GM12878 (cell line): ENCODE results near the gene YTHDC1. TPM values are rescaled to one million over a fixed set of nuclear protein-coding genes. Genes with fewer than 3 reads are reported as not detected.

Source experiments
- ATAC-seq: fragments of 200-7000 bp; cut with Tn5 transposase; 3 replicates; pipeline ENCODE4 v1.9.1; 2020; ENCODE audit warnings: mild to moderate bottlenecking, moderate library complexity
- BruUV-seq: library from RNA; stranded (reverse); fragments of 400-500 nt; replicated peaks from 2 replicates; lab custom pipeline; 2021; lab: Mats Ljungman, UMichigan
- CTCF ChIA-PET: fragments of 300-600 bp; sonication (Branson Sonifier 250); formaldehyde crosslinking; extraction: SDS; loops from one replicate; lab custom pipeline; 2021; ENCODE audit warnings: inconsistent platforms; lab: Yijun Ruan, JAX
- POLR2A ChIA-PET: fragments of 350-600 bp; formaldehyde crosslinking; extraction: SDS; loops from one replicate; lab custom pipeline; 2021; ENCODE audit warnings: inconsistent platforms; lab: Charles Lee
- RAD21 ChIA-PET: fragments of 300-600 bp; sonication (Branson Sonifier 250); formaldehyde crosslinking; loops from one replicate; lab custom pipeline; 2023; ENCODE audit warnings: antibody characterized with exemption; ENCODE audit not compliant: unreplicated experiment; lab: Charles Lee
- SMC1A ChIA-PET: fragments of 300-600 bp; sonication (Branson Sonifier 250); formaldehyde crosslinking; loops from one replicate; lab custom pipeline; 2023; ENCODE audit not compliant: unreplicated experiment, uncharacterized antibody; lab: Charles Lee
- DNase-seq: peaks from one replicate; pipeline ENCODE4 v3.0.0-alpha.2; 2011; ENCODE audit warnings: low read depth, low spot score
- FAIRE-seq: peaks from 3 replicates; lab custom pipeline; 2011; peaks lifted over from hg19 to GRCh38; lab: Jason Lieb, UNC
- H2AFZ ChIP-seq: 2 replicates; pipeline ENCODE4 v1.6.0; 2011; ENCODE audit warnings: low read depth, low read length, control low read depth; ENCODE audit not compliant: control insufficient read depth
- H3K27ac ChIP-seq: 2 replicates; pipeline ENCODE4 v1.5.1; 2011; ENCODE audit warnings: control low read depth; ENCODE audit not compliant: control insufficient read depth, insufficient read depth
- H3K27me3 ChIP-seq, 2 experiments: replicated peaks in 1 of 2; 2 replicates each; pipeline versions ENCODE4 v1.6.0 to v1.6.1; 2011; ENCODE audit warnings: low read length in 1 of 2; ENCODE audit not compliant: control insufficient read depth in 2 of 2, insufficient read depth in 2 of 2
- H3K36me3 ChIP-seq, 2 experiments: 2 replicates each; pipeline ENCODE4 v1.5.1; 2011; ENCODE audit warnings: low read length in 1 of 2; ENCODE audit not compliant: control insufficient read depth in 2 of 2, insufficient read depth in 2 of 2
- H3K4me1 ChIP-seq: 2 replicates; pipeline ENCODE4 v1.6.1; 2011; ENCODE audit warnings: mild to moderate bottlenecking, low read length, moderate library complexity, mixed read lengths; ENCODE audit not compliant: control insufficient read depth, insufficient read depth
- H3K4me2 ChIP-seq: 2 replicates; pipeline ENCODE4 v1.6.0; 2011; ENCODE audit warnings: control low read depth; ENCODE audit not compliant: control insufficient read depth, insufficient read depth
- H3K4me3 ChIP-seq: fragments of 200-600 bp; sonication (generic); 2 replicates; pipeline ENCODE4 v1.5.1; 2016
- H3K79me2 ChIP-seq: 2 replicates; pipeline ENCODE4 v1.6.0; 2011; ENCODE audit warnings: low read length; ENCODE audit not compliant: control insufficient read depth, insufficient read depth
- H3K9ac ChIP-seq: 2 replicates; pipeline ENCODE4 v1.8.0; 2011; ENCODE audit warnings: low read length, control low read depth, mixed read lengths; ENCODE audit not compliant: control insufficient read depth, insufficient read depth
- H3K9me3 ChIP-seq: replicated peaks from 3 replicates; pipeline ENCODE4 v1.5.1; 2011; ENCODE audit warnings: mild to moderate bottlenecking, low read length; ENCODE audit not compliant: control insufficient read depth, insufficient read depth
- H4K20me1 ChIP-seq: 2 replicates; pipeline ENCODE4 v1.6.0; 2011; ENCODE audit not compliant: control insufficient read depth, insufficient read depth
- ATF7 ChIP-seq: fragments of 450-650 bp; IDR thresholded peaks from 2 replicates; pipeline ENCODE4 v1.6.1; 2016; ENCODE audit warnings: low read depth, mild to moderate bottlenecking
- DPF2 ChIP-seq: fragments of 450-650 bp; IDR thresholded peaks from 2 replicates; pipeline ENCODE4 v1.6.1; 2017; ENCODE audit warnings: mild to moderate bottlenecking
- JUNB ChIP-seq: IDR thresholded peaks from 2 replicates; pipeline ENCODE4 v1.6.1; 2016; ENCODE audit warnings: antibody characterized with exemption, mild to moderate bottlenecking
- KAT2A ChIP-seq: conservative IDR thresholded peaks from 2 replicates; pipeline ENCODE4 v1.6.1; 2011; ENCODE audit warnings: low read depth, low read length; ENCODE audit not compliant: control insufficient read depth
- NR2C2 ChIP-seq: IDR thresholded peaks from 2 replicates; pipeline ENCODE4 v1.6.1; 2011; ENCODE audit warnings: borderline replicate concordance, low read depth; ENCODE audit not compliant: control insufficient read depth, insufficient read length
- RCOR1 ChIP-seq: conservative IDR thresholded peaks from 2 replicates; pipeline ENCODE4 v1.6.1; 2012; ENCODE audit warnings: low read depth, low read length, improper control_type of control experiment
- ZNF384 ChIP-seq: IDR thresholded peaks from 2 replicates; pipeline ENCODE4 v1.6.1; 2012; ENCODE audit warnings: low read depth, mild to moderate bottlenecking, low read length, improper control_type of control experiment, borderline replicate concordance
- ZSCAN29 ChIP-seq: fragments of 450-650 bp; IDR thresholded peaks from 2 replicates; pipeline ENCODE4 v1.6.1; 2017; ENCODE audit warnings: mild to moderate bottlenecking, moderate library complexity
- WGBS: methylation state at CpG from one replicate; pipeline ENCODE4 v1.1.6; 2016; ENCODE audit warnings: low lambda C conversion rate; ENCODE audit not compliant: insufficient replicate concordance, insufficient coverage; ENCODE audit errors: missing lambda C conversion rate; 5-methylcytosine and 5-hydroxymethylcytosine counted together
- in situ Hi-C: fragments of 300-500 bp; cut with MboI; formaldehyde crosslinking; loops from 9 replicates; pipeline ENCODE4 v1.14.3; 2018; ENCODE audit warnings: mixed read lengths
- intact Hi-C: fragments of 100-400 bp; cut with micrococcal nuclease; formaldehyde crosslinking; loops from one replicate; pipeline ENCODE4 v1.14.2; 2022; ENCODE audit not compliant: unreplicated experiment
- polyA plus RNA-seq, 11 experiments: library from polyadenylated mRNA; depleted of rRNA in 4 of 11; unstranded in 6 of 11; stranded (reverse) in 5 of 11; fragments of >200 nt; fragmentation: Nextera tagmentation in 4 of 11; fragmentation: Illumina TruSeq in 1 of 11; extraction: Ambion mirVana in 4 of 11; extraction: Trizol in 1 of 11; gene quantifications; 1 replicate in 1 of 11; 2 replicates in 10 of 11; pipeline versions ENCODE4 v1.2.1 to v1.2.3, GENCODE V29; 2011 to 2016; ENCODE audit warnings: inconsistent platforms in 2 of 11, missing spikeins in 2 of 11, low read depth in 1 of 11
- total RNA-seq, 4 experiments: library from RNA; depleted of rRNA in 3 of 4; stranded (reverse); fragments of >200 nt in 3 of 4; fragmentation: Illumina TruSeq in 1 of 4; extraction: Trizol in 1 of 4; gene quantifications; 2 replicates each; pipeline versions ENCODE4 v1.2.1 to v1.2.3, GENCODE V29; 2013 to 2021
- TF ChIP-seq, protein P1 (sequence below): fragments of 450-650 bp; formaldehyde crosslinking; IDR thresholded peaks from 2 replicates; pipeline ENCODE4 v1.4.0; 2020; ENCODE audit warnings: mild to moderate bottlenecking, moderate library complexity

YTHDC1 gene
- total and polyA plus RNA-seq, 10 of the 15 experiments (the other 5 are each of a cell fraction or from before 2014, with no cell fraction given) = 18.7 to 83.2 (median 47.5) TPM

DNA sequence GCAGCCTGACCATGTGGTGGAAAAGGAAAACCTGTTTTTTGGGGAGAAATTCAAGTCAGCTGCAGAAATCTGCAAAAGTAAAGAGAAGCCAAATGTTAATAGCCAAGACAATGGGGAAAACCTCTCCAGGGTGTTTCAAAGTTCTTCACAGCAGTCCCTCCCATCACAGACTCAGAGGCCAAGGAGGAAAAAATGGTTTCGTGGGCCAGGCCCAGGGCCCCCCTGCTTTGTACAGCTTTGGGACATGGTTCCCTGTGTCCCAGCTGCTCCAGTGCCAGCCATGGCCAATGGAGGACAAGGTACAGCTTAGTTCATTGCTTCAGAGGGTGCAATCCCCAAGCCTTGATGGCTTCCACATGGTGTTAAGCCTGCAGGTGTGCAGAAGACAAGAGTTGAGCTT, 15.2 kb upstream of the YTHDC1 start:
- no peaks in the 10 kb centered on the region for H3K4me1 ChIP-seq
- no peaks in the 10 kb centered on the region for H3K79me2 ChIP-seq
- no peaks in the 10 kb centered on the region; the same call in 2 of the 3 replicates for H3K9me3 ChIP-seq
- no peak for ATAC-seq
- ChIA-PET POLR2A (no interaction called here), CTCF (no interaction called here), SMC1A (no interaction called here), RAD21 (no interaction called here)
- H4K20me1 ChIP-seq = no peaks in the 10 kb centered on the region
- TF ChIP-seq RCOR1 (no peak), ATF7 (no peak), NR2C2 (no peak), JUNB (no peak), DPF2 (no peak), ZSCAN29 (no peak), KAT2A (no peak), ZNF384 (no peak)
- TF ChIP-seq, protein P1, sequence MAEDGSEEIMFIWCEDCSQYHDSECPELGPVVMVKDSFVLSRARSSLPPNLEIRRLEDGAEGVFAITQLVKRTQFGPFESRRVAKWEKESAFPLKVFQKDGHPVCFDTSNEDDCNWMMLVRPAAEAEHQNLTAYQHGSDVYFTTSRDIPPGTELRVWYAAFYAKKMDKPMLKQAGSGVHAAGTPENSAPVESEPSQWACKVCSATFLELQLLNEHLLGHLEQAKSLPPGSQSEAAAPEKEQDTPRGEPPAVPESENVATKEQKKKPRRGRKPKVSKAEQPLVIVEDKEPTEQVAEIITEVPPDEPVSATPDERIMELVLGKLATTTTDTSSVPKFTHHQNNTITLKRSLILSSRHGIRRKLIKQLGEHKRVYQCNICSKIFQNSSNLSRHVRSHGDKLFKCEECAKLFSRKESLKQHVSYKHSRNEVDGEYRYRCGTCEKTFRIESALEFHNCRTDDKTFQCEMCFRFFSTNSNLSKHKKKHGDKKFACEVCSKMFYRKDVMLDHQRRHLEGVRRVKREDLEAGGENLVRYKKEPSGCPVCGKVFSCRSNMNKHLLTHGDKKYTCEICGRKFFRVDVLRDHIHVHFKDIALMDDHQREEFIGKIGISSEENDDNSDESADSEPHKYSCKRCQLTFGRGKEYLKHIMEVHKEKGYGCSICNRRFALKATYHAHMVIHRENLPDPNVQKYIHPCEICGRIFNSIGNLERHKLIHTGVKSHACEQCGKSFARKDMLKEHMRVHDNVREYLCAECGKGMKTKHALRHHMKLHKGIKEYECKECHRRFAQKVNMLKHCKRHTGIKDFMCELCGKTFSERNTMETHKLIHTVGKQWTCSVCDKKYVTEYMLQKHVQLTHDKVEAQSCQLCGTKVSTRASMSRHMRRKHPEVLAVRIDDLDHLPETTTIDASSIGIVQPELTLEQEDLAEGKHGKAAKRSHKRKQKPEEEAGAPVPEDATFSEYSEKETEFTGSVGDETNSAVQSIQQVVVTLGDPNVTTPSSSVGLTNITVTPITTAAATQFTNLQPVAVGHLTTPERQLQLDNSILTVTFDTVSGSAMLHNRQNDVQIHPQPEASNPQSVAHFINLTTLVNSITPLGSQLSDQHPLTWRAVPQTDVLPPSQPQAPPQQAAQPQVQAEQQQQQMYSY (CRISPR knock-in tag) = no peak
- no peak overlapping the region for H3K9ac ChIP-seq
- 0% methylated on average over 1 of the region's 1 CpG for WGBS
- no peak overlapping the region for H3K4me2 ChIP-seq
- intact Hi-C loops = no loop called here
- no peak overlapping the region for H3K27ac ChIP-seq
- no peak overlapping the region for H3K4me3 ChIP-seq
- BruUV-seq = no TSS peak
- no peak overlapping the region for H2AFZ ChIP-seq
- no peaks in the 10 kb centered on the region for H3K27me3 ChIP-seq
- no peak for FAIRE-seq
- in situ Hi-C loops = no loop called here
- H3K36me3 ChIP-seq = no peaks in the 10 kb centered on the region
- no peak for DNase-seq
